Ureter (tissue), 1 donor: Measurements from ENCODE around the gene MT1HL1. TPM values are rescaled to one million over a fixed set of nuclear protein-coding genes. Genes with fewer than 3 reads are reported as not detected.

Experiments
- DNase-seq: peaks from one replicate; pipeline ENCODE4 v3.0.0-alpha.2; 2020; ENCODE audit warnings: low spot score
- total RNA-seq: library from RNA; stranded (reverse); gene quantifications from one replicate; pipeline ENCODE4 v1.2.4, GENCODE V29; 2023
- donor health status: DM: yes; HTN: yes; CAD: no.

MT1HL1 gene
- not detected for total RNA-seq

DNA sequence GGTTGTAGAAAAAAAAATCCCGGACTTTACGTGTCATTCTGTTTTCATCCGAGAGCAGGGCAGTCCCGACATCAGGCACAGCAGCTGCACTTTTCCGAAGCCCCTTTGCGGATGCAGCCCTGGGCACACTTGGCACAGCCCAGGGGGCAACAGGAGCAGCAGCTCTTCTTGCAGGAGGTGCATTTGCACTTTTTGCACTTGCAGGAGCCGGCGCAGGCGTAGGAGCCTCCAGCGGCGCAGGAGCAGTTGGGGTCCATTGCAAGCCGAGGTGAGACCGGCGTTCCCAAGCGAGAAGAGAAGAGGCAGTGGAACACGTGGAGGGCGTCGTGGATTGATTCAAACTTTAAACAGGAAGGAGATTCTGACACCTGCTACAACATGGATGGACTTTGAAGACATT lies at the start of gene MT1HL1:
Gene MT1HL1 (minus strand): TSS at position 326 of the 400 bp plus-strand sequence. CDS start 69 bp downstream, at position 257.
- no peak for DNase-seq

GRCh38 chr1:237050915-237051314 lies 46.7 kb upstream of the MT1HL1 start:
- no peak for DNase-seq

- no peak for DNase-seq
Observed at GRCh38 chr1:237050185-237050584, 45.9 kb upstream of the MT1HL1 start.

- no peak for DNase-seq
Observed at GRCh38 chr1:237048803-237049202, 44.6 kb upstream of the MT1HL1 start.

DNA sequence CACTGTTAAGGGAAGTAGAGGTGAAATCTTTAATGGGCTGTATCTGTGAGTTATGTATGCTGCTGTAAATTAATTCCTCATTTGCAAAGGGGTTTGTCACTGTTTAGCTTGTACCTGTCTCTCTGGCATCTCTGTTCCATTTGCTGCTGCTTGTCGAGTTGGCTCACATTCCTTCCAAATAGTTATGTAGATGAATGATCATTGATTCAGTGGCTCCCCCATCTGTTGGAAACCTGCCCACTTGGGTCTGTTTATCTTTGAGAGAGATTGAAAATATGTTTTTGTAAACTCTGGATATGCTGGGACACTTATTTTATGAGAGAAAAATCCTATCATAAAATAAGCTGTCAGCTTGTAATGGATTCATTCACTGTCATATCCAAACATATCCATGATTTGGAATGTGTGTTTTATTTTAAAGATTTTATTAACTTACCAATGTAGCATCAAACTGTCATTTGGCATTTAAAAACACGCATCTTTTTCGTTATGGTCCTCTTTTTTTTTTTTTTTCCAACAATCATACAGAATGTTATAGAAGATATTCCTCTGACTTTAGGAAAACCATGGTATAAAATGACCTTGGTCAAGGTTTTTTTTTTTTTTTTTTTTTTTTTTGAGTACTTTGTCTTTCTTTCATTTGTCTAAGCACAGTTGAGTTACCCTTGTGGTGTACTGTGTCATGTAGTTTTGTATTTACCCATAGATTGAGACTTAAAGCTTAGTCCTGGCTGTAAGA lies 41.2 kb upstream of the MT1HL1 start:
- no peak for DNase-seq

DNA sequence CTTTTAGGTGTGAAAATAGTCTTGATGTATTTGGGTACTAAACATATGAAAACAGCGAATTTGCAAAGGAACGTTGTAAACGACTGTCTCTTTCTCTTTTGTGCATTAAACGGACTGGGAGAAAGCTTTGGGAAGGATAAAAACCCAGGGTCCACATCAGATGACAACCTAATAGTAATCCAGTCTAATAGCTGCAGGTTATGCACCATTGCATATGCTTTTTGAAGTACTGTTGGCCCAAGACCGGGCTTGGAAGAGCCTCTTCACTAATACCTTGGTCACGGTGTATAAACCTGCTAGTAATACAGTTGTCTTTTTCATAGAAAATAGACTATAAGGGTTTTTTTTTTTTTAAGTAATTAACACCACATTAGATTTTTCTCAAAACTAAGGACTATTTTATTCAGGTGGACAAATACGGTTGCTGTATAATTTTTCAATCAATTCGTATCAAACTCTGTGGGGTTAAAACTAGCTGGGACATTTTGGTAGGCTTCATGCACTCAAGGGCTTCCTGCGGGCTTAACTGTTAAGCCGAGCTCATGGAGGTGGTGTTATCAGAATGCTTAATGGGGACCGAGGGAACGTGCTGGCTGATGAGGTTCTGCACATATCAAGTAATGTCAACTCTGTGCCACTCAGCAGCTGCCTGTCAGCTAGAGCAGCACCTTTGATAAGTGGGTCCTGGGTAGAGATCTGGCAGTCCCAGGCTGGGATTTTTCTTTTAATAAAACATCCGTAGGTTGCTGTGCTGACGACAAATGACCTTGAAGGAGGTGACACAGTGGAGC lies 39.8 kb upstream of the MT1HL1 start:
- DNase-seq: no peak

DNA sequence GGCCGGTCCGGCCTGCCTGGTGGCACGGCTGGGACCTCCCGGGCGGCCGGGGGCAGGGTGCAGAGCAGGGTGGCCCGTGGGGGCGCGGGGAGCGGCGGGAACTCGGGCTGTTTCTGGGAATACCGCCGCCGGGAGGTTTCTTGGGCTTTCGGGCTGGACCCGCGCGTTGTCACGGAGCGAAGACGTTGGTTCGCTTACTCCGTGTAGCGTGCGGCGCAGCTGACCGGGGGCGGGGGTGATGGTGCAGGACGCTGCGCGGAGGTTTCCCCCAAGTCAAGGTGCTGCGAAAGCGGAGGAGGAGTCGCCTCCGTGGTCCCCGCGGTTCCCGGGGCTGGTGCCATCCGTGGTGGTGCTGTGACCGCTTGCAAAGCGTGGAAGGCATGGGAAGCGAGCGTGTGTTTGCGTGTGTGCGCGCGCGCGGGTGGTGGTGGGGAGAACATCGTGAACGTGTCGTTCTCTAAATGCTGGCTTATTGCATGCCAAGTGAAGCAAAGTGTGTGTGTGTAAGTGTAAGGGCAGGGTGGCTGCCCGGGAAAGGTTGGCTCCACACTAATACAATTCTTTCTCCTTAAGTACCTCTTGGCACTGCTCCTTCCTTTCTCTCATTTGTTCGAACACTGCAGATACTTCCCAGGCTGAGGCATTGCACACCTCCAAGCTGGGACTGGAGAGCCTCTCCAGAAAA lies 38.8 kb upstream of the MT1HL1 start:
- no peak for DNase-seq

GRCh38 chr1:237042526-237042891 lies 38.3 kb upstream of the MT1HL1 start:
- no peak for DNase-seq

- no peak for DNase-seq
Observed at GRCh38 chr1:237041795-237042525, 37.7 kb upstream of the MT1HL1 start, which contains the start of gene RYR2. TSS of gene RYR2 (plus strand) at chr1:237042184. CDS start at chr1:237042522, 338 bp downstream.

GRCh38 chr1:237041461-237041794 lies 37.2 kb upstream of the MT1HL1 start:
- no peak for DNase-seq

DNA sequence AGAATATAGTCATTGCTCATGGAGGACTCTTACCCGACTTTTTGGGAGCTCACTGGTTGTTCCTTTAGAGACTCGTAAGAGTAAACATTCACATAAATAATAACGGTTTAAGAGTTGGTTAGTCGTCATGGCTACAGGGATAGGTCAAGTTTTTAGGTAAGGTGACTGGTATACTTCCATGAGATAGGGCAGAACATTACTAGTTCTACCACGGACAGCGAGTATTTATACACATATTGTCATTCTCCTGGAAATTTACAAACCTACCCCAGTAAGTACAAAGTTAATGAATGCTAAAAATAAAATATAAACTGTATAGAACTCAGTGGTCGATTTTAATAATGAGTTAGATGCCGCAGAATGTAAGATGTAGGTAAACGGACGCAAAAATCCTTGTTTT lies 36.6 kb upstream of the MT1HL1 start:
- DNase-seq: no peak

DNA sequence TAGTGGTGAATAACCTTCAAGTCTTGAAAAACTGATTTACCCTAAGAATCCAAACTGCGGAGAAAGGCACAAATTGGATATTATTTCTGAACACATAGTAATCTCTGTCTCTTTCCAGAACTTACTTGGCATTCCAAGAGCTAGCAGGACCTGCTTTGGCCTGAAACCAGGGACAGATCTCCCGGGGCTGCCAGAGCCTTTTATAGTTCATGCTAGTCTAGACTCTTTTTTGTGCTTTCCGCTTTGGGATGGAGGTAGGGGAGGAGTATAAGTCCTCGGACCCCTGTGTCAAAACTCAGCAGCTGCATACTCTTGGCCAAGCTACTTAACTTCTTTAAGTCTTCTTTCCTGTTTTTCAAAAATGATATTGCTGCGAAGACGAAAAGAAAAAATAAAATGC lies 34.0 kb upstream of the MT1HL1 start:
- no peak for DNase-seq

DNA sequence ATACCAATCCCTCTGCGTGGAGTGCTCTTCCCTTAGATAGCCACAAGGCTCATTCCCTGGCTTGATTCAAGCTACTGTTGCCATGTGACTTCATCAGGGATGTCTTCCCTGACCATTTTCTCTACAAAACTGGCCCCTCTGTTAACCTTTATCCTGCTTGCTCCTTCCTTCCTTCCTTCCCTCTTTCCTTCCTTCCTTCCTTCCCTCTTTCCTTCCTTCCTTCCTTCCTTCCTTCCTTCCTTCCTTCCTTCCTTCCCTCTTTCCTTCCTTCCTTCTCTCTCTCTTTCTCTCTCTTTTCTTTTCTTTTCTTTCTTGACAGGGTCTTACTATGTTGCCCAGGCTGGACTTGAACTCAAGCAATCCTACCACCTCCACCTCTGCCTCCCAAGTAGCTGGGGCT lies 31.5 kb upstream of the MT1HL1 start:
- no peak for DNase-seq

GRCh38 chr1:237033804-237034203 lies 29.6 kb upstream of the MT1HL1 start:
- no peak for DNase-seq

DNA sequence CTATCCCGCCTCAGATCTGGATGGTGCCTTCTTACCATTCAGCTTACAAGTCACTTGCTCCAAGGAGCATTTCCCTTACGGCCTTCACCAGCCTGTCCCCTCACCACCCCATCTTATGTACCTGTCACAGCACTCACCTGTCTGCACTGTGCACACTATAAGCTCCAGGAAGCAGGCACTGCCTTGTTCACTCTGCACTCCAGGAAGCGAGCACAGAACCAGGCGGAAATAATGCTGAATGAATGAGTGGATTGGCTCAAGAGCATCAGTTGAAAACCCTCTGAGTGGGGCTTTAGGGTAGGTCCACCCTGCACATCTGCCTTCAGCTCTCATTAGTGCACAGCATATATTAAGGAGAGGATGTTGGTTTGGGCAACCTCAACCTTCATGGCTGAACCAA lies 28.8 kb upstream of the MT1HL1 start:
- DNase-seq: no peak

DNA sequence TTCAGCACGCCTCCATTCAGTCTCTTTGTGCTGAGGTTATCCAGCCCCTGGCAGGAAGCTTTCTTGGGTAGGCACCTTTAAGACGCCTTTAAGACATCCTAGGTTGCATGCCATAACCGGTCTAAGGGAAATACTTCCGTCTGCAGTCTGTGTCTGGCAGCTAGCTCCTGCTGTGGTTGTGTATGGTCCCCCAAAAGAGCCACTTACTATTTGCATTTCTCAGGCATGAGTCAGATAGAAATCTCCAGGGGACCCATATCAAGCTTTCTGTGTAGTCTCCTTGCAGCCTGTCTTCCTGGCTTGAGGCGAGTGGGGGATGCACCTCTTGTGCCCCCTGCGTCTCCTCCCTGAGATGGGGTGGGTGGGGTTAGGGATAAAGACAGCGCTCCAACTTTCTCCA lies 27.8 kb upstream of the MT1HL1 start:
- no peak for DNase-seq

DNA sequence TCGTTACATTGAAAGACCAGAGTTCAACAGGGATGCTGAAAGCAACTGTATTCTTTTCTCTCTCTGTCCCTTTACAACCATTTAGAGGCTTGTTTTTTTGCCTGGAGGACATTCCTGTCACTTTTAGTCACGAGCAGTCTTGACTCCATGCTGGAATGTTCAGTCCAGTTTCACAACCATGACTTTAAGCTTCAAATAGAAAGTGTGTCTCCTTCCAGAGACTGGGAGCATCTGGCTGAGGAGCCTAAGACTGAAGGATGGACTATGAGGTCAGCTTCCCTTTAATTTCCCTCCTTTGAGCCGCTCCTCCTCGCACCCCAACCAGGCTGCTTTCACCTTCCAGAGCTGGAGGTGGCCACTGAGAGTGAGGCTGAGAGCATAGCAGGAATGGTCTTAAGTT lies 27.2 kb upstream of the MT1HL1 start:
- DNase-seq: no peak

- DNase-seq: no peak
Observed at GRCh38 chr1:237029850-237030535, 25.8 kb upstream of the MT1HL1 start.

GRCh38 chr1:237029240-237029639 lies 25.0 kb upstream of the MT1HL1 start:
- no peak for DNase-seq

- DNase-seq: no peak
Observed at GRCh38 chr1:237025358-237026074, 21.3 kb upstream of the MT1HL1 start.

GRCh38 chr1:237018896-237019295 lies 14.7 kb upstream of the MT1HL1 start:
- no peak for DNase-seq
